ENCODE data around the gene BEX2. TPM values are rescaled to one million over a fixed set of nuclear protein-coding genes. Genes with fewer than 3 reads are reported as not detected.
"Not testable (repeated sequence)": the region's sequence is repeated elsewhere in the genome, so short reads cannot be mapped to it uniquely, and the experiment has no call there.

The BEX2 gene
- total RNA-seq, 6 donors from 2014 or later: 13.7 to 39.1 (median 24.6) TPM

DNA sequence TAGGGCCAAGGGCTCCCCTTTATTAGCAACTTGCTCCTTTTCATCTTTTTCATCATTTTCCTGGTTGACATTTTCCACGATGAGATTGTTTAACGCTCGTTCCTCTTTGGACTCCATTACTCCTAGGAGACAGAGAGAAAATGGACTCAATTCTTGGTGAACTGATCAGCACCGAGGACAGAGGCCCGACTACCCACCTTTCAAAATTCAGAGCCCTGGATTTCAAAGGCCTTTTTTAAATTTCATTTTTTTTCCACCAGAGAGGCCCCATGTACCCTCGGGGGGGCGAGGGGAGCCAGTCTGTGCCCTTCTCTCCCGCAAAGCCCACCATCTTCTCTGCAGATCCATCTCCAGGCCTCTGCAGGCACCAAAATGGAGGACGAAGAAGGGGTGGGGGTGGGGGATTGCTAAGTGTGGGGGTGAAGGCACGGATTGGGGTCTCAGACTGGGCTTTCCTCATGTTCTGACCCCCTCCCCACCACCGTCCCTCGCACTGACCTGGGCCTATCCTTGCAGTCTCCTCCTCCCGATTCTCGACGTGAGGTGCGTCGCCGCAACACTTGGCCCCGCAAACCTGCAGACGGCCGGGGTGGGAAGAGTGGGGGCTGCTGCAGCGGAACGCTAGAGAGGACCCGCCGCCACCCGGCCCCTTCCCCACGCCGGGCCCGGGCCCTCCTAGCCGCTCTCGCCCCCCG lies 783 bp downstream of the BEX2 start:
- ATAC-seq (ENCODE audit: low FRiP score in 2 of 2) (peak in 1 of 2 donors; percentile 43), DNase-seq (no peak)
- WGBS, 2 donors: 53 to 82% methylated on average over 5 to 32 of the region's 32 CpGs
- H3K9me3 ChIP-seq: no peaks in the 10 kb centered on the region
- peak overlapping the region in 3 of 4 donors; percentile 51 to 75 (median 63) for H3K27ac ChIP-seq
- peaks cover 0 to 14% (median 0%) of the 10 kb centered on the region in 4 donors for H3K27me3 ChIP-seq
- TF ChIP-seq, protein P1, sequence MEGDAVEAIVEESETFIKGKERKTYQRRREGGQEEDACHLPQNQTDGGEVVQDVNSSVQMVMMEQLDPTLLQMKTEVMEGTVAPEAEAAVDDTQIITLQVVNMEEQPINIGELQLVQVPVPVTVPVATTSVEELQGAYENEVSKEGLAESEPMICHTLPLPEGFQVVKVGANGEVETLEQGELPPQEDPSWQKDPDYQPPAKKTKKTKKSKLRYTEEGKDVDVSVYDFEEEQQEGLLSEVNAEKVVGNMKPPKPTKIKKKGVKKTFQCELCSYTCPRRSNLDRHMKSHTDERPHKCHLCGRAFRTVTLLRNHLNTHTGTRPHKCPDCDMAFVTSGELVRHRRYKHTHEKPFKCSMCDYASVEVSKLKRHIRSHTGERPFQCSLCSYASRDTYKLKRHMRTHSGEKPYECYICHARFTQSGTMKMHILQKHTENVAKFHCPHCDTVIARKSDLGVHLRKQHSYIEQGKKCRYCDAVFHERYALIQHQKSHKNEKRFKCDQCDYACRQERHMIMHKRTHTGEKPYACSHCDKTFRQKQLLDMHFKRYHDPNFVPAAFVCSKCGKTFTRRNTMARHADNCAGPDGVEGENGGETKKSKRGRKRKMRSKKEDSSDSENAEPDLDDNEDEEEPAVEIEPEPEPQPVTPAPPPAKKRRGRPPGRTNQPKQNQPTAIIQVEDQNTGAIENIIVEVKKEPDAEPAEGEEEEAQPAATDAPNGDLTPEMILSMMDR (IDR thresholded peaks at IDR 0.05): no peak
- TF ChIP-seq POLR2AphosphoS5 (IDR thresholded peaks at IDR 0.05) (no peak), EP300 (IDR thresholded peaks at IDR 0.05) (no peak), POLR2A (IDR thresholded peaks at IDR 0.05) (no peak)
- H3K4me3 ChIP-seq: peak overlapping the region in 3 of 4 donors; percentile 50 to 60 (median 55)
- peaks cover 0 to 9% (median 1%) of the 10 kb centered on the region in 4 donors for H3K4me1 ChIP-seq
- H3K36me3 ChIP-seq: no peaks in the 10 kb centered on the region

DNA sequence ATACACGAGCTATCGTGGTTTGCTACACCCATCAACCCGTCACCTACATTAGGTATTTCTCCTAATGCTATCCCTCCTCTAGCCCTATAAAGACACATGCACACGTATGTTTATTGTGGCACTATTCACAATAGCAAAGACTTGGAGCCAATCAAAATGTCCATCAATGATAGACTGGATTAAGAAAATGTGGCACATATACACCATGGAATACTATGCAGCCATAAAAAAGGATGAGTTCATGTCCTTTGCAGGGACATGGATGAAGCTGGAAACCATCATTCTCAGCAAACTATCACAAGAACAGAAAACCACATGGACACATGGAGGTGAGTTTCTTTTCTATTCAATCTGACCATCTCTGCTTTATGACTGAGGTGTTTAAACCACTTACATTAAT lies 5.1 kb downstream of the BEX2 start:
- peaks cover 0 to 11% (median 0%) of the 10 kb centered on the region in 4 donors for H3K27me3 ChIP-seq
- H3K4me1 ChIP-seq; H3K27ac ChIP-seq; H3K9me3 ChIP-seq; DNase-seq; H3K4me3 ChIP-seq; H3K36me3 ChIP-seq; ATAC-seq (ENCODE audit: low FRiP score in 2 of 2): not testable (repeated sequence)
- 83 to 95% methylated on average over 4 of the region's 4 CpGs for WGBS, 2 donors

DNA sequence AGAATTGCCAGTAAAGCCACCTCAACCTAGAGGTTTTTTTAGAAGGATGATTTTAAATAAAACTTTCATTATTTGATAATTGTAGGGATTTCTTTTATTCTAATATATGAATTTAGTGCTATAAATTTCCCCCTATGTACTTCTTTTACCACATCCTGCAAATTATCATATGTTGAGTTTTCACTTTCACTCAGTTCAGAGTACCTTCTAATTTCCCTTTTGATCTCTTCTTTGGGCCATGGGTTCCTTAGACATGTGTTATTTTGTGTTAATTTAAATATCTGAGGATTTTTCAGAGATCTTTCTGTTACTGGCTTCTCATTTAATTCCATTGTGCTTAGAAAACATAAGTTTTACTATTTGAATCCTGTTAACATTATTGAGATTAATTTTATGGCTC lies 6.1 kb downstream of the BEX2 start:
- no peak for ATAC-seq (ENCODE audit: low FRiP score in 2 of 2)
- Histone ChIP-seq H3K4me3 (no peak overlapping the region), H3K4me1 (no peaks in the 10 kb centered on the region), H3K36me3 (no peaks in the 10 kb centered on the region), H3K9me3 (no peaks in the 10 kb centered on the region), H3K27me3 (peaks cover 0 to 1% (median 0%) of the 10 kb centered on the region in 4 donors), H3K27ac (no peak overlapping the region)
- DNase-seq: no peak
- TF ChIP-seq EP300 (IDR thresholded peaks at IDR 0.05) (no peak), POLR2AphosphoS5 (IDR thresholded peaks at IDR 0.05) (no peak), POLR2A (IDR thresholded peaks at IDR 0.05) (no peak)
- TF ChIP-seq, protein P1 (IDR thresholded peaks at IDR 0.05): no peak

DNA sequence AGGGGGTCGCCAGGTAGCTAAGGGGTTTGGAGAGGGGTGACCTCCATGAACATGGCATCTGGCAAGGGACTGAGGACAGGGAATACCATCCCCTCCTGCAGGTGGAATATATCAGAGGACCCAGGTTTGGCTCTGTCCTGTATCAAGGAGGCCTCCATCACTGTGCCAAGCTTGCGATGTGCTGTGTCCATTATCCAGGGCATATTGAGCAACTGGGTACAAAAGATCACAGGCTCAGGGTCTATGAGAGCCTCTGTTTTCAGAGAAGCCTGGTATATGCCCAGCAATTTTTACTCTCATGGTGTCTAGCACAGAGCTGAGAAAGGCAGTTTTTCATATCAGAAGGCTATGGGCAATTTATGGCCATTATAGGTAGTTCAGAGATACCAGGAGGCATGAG lies 17.7 kb downstream of the BEX2 start:
- no peak overlapping the region for H3K27ac ChIP-seq
- DNase-seq: no peak
- no peak overlapping the region for H3K4me3 ChIP-seq
- H3K4me1 ChIP-seq: no peaks in the 10 kb centered on the region
- no peak for ATAC-seq (ENCODE audit: low FRiP score in 2 of 2)
- no peaks in the 10 kb centered on the region for H3K36me3 ChIP-seq
- H3K27me3 ChIP-seq: no peaks in the 10 kb centered on the region
- WGBS, 2 donors: 75 to 100% methylated on average over 1 to 2 of the region's 2 CpGs
- no peaks in the 10 kb centered on the region for H3K9me3 ChIP-seq
- TF ChIP-seq EP300 (IDR thresholded peaks at IDR 0.05): no peak
- TF ChIP-seq, protein P1 (IDR thresholded peaks at IDR 0.05): no peak
- no peak for TF ChIP-seq POLR2AphosphoS5 (IDR thresholded peaks at IDR 0.05)

DNA sequence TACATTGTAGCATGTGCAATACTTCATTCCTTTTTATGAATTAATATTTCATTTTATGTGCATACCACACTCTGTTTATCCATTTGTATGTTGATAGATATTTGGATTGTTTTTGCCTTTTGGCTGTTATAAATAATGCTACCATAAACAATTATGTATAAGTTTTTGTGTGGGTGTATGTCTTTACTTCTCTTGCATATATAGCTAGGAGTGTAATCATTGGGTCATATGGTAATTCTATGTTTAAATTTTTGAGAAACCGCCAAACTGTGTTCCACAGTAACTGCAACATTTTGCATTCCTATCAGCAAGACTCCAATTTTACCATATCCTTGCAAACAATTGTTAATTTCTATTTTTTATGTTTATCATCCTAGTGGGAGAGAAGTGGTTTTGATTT lies 31.2 kb downstream of the BEX2 start:
- Histone ChIP-seq H3K4me3 (no peak overlapping the region), H3K4me1 (no peaks in the 10 kb centered on the region), H3K27ac (no peak overlapping the region), H3K27me3 (no peaks in the 10 kb centered on the region), H3K36me3 (no peaks in the 10 kb centered on the region), H3K9me3 (peaks cover 0 to 7% (median 0%) of the 10 kb centered on the region in 4 donors)
- ATAC-seq (ENCODE audit: low FRiP score in 2 of 2) (no peak), DNase-seq (no peak)
- WGBS, 2 donors: 67 to 68% methylated on average over 1 of the region's 1 CpG
- TF ChIP-seq POLR2A (IDR thresholded peaks at IDR 0.05) (no peak), POLR2AphosphoS5 (IDR thresholded peaks at IDR 0.05) (no peak), EP300 (IDR thresholded peaks at IDR 0.05) (no peak)
- TF ChIP-seq, protein P1 (IDR thresholded peaks at IDR 0.05): no peak
